WTC11 (cell line): Measurements from ENCODE around the gene LRRC8D. TPM values are rescaled to one million over a fixed set of nuclear protein-coding genes. Genes with fewer than 3 reads are reported as not detected.
"Not testable (repeated sequence)": the region's sequence is repeated elsewhere in the genome, so short reads cannot be mapped to it uniquely, and the experiment has no call there.

Source experiments
- ATAC-seq: fragments of 200-7000 bp; cut with Tn5 transposase; 2 replicates; pipeline ENCODE4 v1.10.0; 2021; ENCODE audit warnings: mild to moderate bottlenecking, moderate library complexity
- CTCF ChIA-PET: fragments of 300-600 bp; sonication (Branson Sonifier 250); formaldehyde crosslinking; loops from one replicate; lab custom pipeline; 2021; ENCODE audit warnings: antibody characterized with exemption; lab: Charles Lee
- POLR2A ChIA-PET: fragments of 350-600 bp; sonication (Branson Sonifier 250); formaldehyde crosslinking; loops from one replicate; lab custom pipeline; 2021; ENCODE audit warnings: antibody characterized with exemption; lab: Charles Lee
- DNase-seq: peaks from one replicate; pipeline ENCODE4 v3.0.0; 2021; ENCODE audit warnings: low spot score
- H3K27ac Mint-ChIP-seq: 2 replicates; pipeline ENCODE4 v1.8.0; 2021; ENCODE audit warnings: mixed read lengths
- H3K27me3 Mint-ChIP-seq: 2 replicates; pipeline ENCODE4 v1.8.0; 2021; ENCODE audit warnings: low read depth, mild to moderate bottlenecking, moderate library complexity, mixed read lengths
- H3K36me3 Mint-ChIP-seq: 2 replicates; pipeline ENCODE4 v1.8.0; 2021; ENCODE audit warnings: mixed read lengths
- H3K4me1 Mint-ChIP-seq: 2 replicates; pipeline ENCODE4 v1.8.0; 2022; ENCODE audit warnings: mixed read lengths
- H3K4me3 Mint-ChIP-seq: 2 replicates; pipeline ENCODE4 v1.8.0; 2021; ENCODE audit warnings: mild to moderate bottlenecking, moderate library complexity, mixed read lengths
- H3K9me3 Mint-ChIP-seq: 2 replicates; pipeline ENCODE4 v1.8.0; 2021; ENCODE audit warnings: mixed read lengths
- CBFB ChIP-seq: sonication (generic); formaldehyde crosslinking; IDR thresholded peaks from 2 replicates; pipeline ENCODE4 v1.8.1; 2022; ENCODE audit warnings: mild to moderate bottlenecking, low read depth, missing genetic modification reagents
- KAT7 ChIP-seq: sonication (generic); formaldehyde crosslinking; IDR thresholded peaks from 2 replicates; pipeline ENCODE4 v1.8.1; 2023; ENCODE audit warnings: missing genetic modification reagents, mild to moderate bottlenecking, borderline replicate concordance
- SOX15 ChIP-seq: fragments of 250-450 bp; sonication (Bioruptor Pico); IDR thresholded peaks from 2 replicates; pipeline ENCODE4 v1.9.0; 2021; ENCODE audit warnings: mild to moderate bottlenecking
- STAT6 ChIP-seq: sonication (generic); formaldehyde crosslinking; conservative IDR thresholded peaks from 2 replicates; pipeline ENCODE4 v1.8.1; 2023; ENCODE audit warnings: mild to moderate bottlenecking, low read depth, missing genetic modification reagents, moderate library complexity
- USF1 ChIP-seq: sonication (generic); formaldehyde crosslinking; IDR thresholded peaks from 2 replicates; pipeline ENCODE4 v1.8.0; 2022; ENCODE audit warnings: mild to moderate bottlenecking, missing genetic modification reagents
- ZNF138 ChIP-seq: sonication (generic); formaldehyde crosslinking; conservative IDR thresholded peaks from 2 replicates; pipeline ENCODE4 v1.8.1; 2022; ENCODE audit warnings: mild to moderate bottlenecking, moderate library complexity, missing genetic modification reagents
- ZNF263 ChIP-seq: sonication (generic); formaldehyde crosslinking; IDR thresholded peaks from 2 replicates; pipeline ENCODE4 v1.8.1; 2022; ENCODE audit warnings: low read depth, mild to moderate bottlenecking, moderate library complexity, missing genetic modification reagents
- ZNF396 ChIP-seq: fragments of 250-450 bp; sonication (Bioruptor Pico); IDR thresholded peaks from 2 replicates; pipeline ENCODE4 v1.8.0; 2021; ENCODE audit warnings: mild to moderate bottlenecking, moderate library complexity, borderline replicate concordance
- total RNA-seq: library from RNA; stranded (reverse); gene quantifications from 3 replicates; pipeline ENCODE4 v1.2.3, GENCODE V29; 2021
- TF ChIP-seq, protein P1 (sequence below): sonication (generic); formaldehyde crosslinking; IDR thresholded peaks from 2 replicates; pipeline ENCODE4 v1.8.1; 2023; ENCODE audit warnings: mild to moderate bottlenecking, missing genetic modification reagents
- TF ChIP-seq, protein P2 (sequence below): fragments of 250-450 bp; sonication (Bioruptor Pico); IDR thresholded peaks from 2 replicates; pipeline ENCODE4 v2.1.2; 2022; ENCODE audit warnings: mild to moderate bottlenecking, moderate library complexity
- TF ChIP-seq, protein P3 (sequence below): sonication (generic); formaldehyde crosslinking; IDR thresholded peaks from 2 replicates; pipeline ENCODE4 v1.8.0; 2022; ENCODE audit warnings: mild to moderate bottlenecking, missing genetic modification reagents
- TF ChIP-seq, protein P4 (sequence below): sonication (generic); formaldehyde crosslinking; IDR thresholded peaks from 2 replicates; pipeline ENCODE4 v1.8.0; 2023; ENCODE audit warnings: missing genetic modification reagents, mild to moderate bottlenecking, borderline replicate concordance

LRRC8D gene
- total RNA-seq, 1 experiment from 2014 or later, result 42.6 TPM

GRCh38 chr1:89924075-89924474 lies 103.2 kb downstream of the LRRC8D start:
- POLR2A ChIA-PET, H3K27ac Mint-ChIP-seq, ATAC-seq, DNase-seq, H3K4me3 Mint-ChIP-seq, CTCF ChIA-PET, H3K27me3 Mint-ChIP-seq: not testable (repeated sequence)
- peaks cover 47% of the 10 kb centered on the region for H3K36me3 Mint-ChIP-seq
- H3K9me3 Mint-ChIP-seq, result peaks cover 24% of the 10 kb centered on the region
- H3K4me1 Mint-ChIP-seq, result peaks cover 24% of the 10 kb centered on the region

- Mint-ChIP-seq H3K4me3 (no peak overlapping the region), H3K36me3 (peaks cover 41% of the 10 kb centered on the region), H3K9me3 (peaks cover 29% of the 10 kb centered on the region), H3K27ac (peak overlapping the region; percentile 71), H3K27me3 (no peaks in the 10 kb centered on the region), H3K4me1 (peaks cover 40% of the 10 kb centered on the region)
- POLR2A ChIA-PET, result no interaction called here
- ATAC-seq (no peak), DNase-seq (no peak)
- TF ChIP-seq STAT6 (CRISPR knock-in tag), result no peak
- no peak for TF ChIP-seq ZNF138 (CRISPR knock-in tag)
- TF ChIP-seq USF1 (CRISPR knock-in tag), result no peak
- TF ChIP-seq, protein P1, sequence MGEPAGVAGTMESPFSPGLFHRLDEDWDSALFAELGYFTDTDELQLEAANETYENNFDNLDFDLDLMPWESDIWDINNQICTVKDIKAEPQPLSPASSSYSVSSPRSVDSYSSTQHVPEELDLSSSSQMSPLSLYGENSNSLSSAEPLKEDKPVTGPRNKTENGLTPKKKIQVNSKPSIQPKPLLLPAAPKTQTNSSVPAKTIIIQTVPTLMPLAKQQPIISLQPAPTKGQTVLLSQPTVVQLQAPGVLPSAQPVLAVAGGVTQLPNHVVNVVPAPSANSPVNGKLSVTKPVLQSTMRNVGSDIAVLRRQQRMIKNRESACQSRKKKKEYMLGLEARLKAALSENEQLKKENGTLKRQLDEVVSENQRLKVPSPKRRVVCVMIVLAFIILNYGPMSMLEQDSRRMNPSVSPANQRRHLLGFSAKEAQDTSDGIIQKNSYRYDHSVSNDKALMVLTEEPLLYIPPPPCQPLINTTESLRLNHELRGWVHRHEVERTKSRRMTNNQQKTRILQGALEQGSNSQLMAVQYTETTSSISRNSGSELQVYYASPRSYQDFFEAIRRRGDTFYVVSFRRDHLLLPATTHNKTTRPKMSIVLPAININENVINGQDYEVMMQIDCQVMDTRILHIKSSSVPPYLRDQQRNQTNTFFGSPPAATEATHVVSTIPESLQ (CRISPR knock-in tag), result no peak
- TF ChIP-seq ZNF396 (CRISPR knock-in tag), result no peak
- TF ChIP-seq, protein P2, sequence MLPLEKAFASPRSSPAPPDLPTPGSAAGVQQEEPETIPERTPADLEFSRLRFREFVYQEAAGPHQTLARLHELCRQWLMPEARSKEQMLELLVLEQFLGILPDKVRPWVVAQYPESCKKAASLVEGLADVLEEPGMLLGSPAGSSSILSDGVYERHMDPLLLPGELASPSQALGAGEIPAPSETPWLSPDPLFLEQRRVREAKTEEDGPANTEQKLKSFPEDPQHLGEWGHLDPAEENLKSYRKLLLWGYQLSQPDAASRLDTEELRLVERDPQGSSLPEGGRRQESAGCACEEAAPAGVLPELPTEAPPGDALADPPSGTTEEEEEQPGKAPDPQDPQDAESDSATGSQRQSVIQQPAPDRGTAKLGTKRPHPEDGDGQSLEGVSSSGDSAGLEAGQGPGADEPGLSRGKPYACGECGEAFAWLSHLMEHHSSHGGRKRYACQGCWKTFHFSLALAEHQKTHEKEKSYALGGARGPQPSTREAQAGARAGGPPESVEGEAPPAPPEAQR (CRISPR knock-in tag), result no peak
- no peak for TF ChIP-seq SOX15 (CRISPR knock-in tag)
- TF ChIP-seq, protein P3, sequence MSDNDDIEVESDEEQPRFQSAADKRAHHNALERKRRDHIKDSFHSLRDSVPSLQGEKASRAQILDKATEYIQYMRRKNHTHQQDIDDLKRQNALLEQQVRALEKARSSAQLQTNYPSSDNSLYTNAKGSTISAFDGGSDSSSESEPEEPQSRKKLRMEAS (CRISPR knock-in tag), result no peak
- TF ChIP-seq KAT7 (CRISPR knock-in tag), result no peak
- no peak for TF ChIP-seq CBFB (CRISPR knock-in tag)
- TF ChIP-seq, protein P4, sequence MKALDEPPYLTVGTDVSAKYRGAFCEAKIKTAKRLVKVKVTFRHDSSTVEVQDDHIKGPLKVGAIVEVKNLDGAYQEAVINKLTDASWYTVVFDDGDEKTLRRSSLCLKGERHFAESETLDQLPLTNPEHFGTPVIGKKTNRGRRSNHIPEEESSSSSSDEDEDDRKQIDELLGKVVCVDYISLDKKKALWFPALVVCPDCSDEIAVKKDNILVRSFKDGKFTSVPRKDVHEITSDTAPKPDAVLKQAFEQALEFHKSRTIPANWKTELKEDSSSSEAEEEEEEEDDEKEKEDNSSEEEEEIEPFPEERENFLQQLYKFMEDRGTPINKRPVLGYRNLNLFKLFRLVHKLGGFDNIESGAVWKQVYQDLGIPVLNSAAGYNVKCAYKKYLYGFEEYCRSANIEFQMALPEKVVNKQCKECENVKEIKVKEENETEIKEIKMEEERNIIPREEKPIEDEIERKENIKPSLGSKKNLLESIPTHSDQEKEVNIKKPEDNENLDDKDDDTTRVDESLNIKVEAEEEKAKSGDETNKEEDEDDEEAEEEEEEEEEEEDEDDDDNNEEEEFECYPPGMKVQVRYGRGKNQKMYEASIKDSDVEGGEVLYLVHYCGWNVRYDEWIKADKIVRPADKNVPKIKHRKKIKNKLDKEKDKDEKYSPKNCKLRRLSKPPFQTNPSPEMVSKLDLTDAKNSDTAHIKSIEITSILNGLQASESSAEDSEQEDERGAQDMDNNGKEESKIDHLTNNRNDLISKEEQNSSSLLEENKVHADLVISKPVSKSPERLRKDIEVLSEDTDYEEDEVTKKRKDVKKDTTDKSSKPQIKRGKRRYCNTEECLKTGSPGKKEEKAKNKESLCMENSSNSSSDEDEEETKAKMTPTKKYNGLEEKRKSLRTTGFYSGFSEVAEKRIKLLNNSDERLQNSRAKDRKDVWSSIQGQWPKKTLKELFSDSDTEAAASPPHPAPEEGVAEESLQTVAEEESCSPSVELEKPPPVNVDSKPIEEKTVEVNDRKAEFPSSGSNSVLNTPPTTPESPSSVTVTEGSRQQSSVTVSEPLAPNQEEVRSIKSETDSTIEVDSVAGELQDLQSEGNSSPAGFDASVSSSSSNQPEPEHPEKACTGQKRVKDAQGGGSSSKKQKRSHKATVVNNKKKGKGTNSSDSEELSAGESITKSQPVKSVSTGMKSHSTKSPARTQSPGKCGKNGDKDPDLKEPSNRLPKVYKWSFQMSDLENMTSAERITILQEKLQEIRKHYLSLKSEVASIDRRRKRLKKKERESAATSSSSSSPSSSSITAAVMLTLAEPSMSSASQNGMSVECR (CRISPR knock-in tag), result no peak
- TF ChIP-seq ZNF263, result no peak
- CTCF ChIA-PET, result interaction anchor here (1.2 kb wide), 1 partner anchor 9 kb away, joined by 3 read pairs; no protein-coding TSS in a partner anchor
These were observed 106.2 kb downstream of the LRRC8D start for GRCh38 chr1:89927049-89927448.
